ACHN (cell line): ENCODE results near the gene HMGB2.

Experiments used
- DNase-seq: peaks from one replicate; pipeline ENCODE4 v3.0.0-alpha.2; 2015
- in situ Hi-C: cut with HindIII; loops from 2 replicates; pipeline ENCODE4 v1.10.0; 2017; ENCODE audit warnings: low sequenced_read_pairs, low pct_ligation_motif_present, low pct_unique_long_range_greater_than_20kb

The HMGB2 gene

DNA sequence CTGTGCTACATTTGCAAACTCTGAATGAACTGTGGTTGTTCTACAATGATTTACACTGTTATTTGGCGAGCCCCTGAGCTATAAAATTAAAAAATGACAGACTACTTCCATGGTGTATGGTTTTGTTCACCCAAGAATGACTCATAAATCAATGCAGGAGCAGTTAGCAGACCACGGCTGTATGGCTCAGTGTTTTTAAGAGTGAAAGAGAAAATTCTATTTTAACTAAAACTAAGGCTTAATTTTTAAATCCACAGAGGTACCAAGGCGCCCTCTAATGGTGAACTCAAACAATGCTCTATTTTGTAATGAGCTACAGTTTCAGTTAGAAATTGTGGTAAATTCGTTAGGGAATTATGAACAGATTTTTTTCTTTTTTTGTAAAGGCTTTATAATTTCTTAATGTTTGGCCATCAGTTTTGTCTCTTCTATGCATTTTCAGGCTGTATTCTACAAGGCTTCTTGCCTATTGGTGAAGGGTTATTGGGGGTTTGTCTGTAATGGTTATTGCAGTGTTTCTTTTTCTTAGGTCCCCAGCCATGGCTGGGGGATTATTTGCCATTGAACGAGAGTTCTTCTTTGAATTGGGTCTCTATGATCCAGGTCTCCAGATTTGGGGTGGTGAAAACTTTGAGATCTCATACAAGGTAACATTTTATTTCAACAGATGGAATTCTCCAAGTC, 32.5 kb downstream of the HMGB2 start:
- peak; percentile 76 for DNase-seq
- in situ Hi-C loops = no loop called here

- no peak for DNase-seq
- in situ Hi-C loops = no loop called here
Observed at GRCh38 chr4:173294444-173294843, 39.7 kb downstream of the HMGB2 start.

GRCh38 chr4:173293663-173294062, 40.5 kb downstream of the HMGB2 start:
- in situ Hi-C loops = no loop called here
- DNase-seq = no peak

DNA sequence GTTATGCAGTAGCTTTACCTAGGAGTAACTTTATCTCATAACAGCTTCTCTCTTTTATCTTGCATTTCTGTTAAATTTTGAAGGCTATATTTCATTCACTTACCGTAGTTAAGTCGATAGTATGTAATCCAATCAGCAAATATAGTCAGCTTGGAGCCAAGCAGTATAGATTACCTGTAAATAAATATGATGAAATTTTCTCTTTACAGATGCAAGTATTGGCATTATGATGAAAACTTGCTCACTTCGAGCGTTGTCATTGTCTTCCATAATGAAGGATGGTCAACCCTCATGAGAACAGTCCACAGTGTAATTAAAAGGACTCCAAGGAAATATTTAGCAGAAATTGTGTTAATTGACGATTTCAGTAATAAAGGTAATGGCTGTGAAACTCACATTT, 42.3 kb downstream of the HMGB2 start:
- DNase-seq = no peak
- in situ Hi-C loops = no loop called here

DNA sequence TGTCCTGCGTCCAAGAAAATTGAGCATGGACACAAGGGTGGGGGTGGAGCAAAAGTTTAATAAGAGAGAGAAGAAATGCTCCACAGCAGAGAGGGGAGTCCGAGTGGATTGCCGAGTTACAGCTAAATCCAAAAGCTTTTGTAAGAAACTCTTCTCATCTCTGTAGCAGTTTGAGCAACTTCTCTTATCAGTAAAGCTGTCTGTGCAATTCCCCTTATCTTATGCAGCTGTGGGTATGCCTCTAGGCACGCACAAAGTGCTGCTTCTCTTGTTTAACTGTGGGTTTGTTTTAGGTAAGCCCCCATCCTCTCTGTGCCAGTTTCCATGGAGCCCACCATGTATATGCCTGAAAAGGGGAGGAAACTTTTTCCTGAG, 44.8 kb downstream of the HMGB2 start:
- no peak for DNase-seq
- in situ Hi-C loops = no loop called here

DNA sequence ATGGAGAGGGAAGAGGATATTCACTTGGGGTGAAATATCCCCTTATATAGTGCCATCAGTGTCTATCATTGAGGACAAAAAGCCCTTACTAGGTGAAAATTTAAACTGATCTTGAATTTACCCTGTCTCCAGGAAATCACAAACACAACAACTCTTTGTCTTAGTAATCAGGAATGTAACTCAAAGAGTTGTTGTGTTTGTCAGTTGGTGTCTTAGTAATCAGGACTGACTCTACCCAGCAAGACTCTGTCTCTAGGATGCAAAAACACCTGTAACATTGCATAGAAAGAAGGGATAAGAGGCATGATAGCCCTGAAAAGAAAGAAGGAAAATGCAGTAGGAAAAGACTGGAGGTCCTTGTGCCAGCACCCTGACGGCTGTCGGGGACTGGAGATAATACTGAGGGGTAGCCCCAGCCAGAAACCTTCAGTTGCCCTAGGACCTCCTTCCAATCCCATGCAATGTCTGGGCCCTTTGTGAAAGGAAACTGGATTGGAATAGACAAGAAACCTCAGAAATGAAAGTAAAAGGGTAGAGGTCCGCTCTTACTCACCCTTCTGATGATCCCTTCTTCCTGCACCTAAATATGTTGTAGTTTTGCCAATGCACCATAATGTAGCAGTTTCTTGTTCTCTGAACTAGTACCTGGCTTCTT, 45.3 kb downstream of the HMGB2 start:
- in situ Hi-C loops = no loop called here
- DNase-seq = no peak

DNA sequence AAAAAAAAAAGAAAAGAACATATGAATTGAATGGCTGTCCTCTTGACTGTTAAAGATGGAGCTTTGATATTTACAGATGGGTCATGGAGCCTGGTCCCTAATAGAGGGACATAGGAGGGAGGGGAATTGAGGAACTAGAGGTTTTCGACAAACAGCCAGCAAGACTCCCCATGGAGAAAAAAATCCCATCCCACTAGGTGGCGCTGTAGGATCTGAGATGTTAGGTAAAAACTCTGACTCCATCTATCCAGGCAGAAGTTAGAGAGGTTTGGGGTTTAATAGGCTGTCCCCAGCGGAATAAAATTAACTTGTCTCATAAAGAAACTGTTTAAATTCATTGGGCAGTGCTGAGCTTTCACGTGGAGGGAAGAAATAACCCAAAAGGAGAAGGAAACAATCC, 45.9 kb downstream of the HMGB2 start:
- DNase-seq = peak; percentile 25
- in situ Hi-C loops = no loop called here

GRCh38 chr4:173287486-173287885, 46.7 kb downstream of the HMGB2 start:
- DNase-seq = no peak
- in situ Hi-C loops = no loop called here

- in situ Hi-C loops = no loop called here
Observed at GRCh38 chr4:173284463-173284862, 49.7 kb downstream of the HMGB2 start.

GRCh38 chr4:173282626-173283025, 51.5 kb downstream of the HMGB2 start:
- in situ Hi-C loops = no loop called here
- no peak for DNase-seq

More at GRCh38 chr4:173284463-173284862, 49.7 kb downstream of the HMGB2 start:
- no peak for DNase-seq

GRCh38 chr4:173282256-173282562, 51.9 kb downstream of the HMGB2 start:
- DNase-seq = no peak
- in situ Hi-C loops = no loop called here

GRCh38 chr4:173281406-173282255, 52.5 kb downstream of the HMGB2 start:
- DNase-seq = no peak
- in situ Hi-C loops = no loop called here
